HUES64 (cell line): ENCODE measurements around the gene PRL.

Source experiments
- H3K27ac ChIP-seq: 2 replicates; pipeline ENCODE4 v1.7.0; 2013; ENCODE audit warnings: low read depth, low read length, inconsistent platforms
- H3K27me3 ChIP-seq: 2 replicates; pipeline ENCODE4 v1.6.1; 2013; ENCODE audit warnings: mild to moderate bottlenecking, low read length; ENCODE audit not compliant: insufficient read depth
- H3K36me3 ChIP-seq: 2 replicates; pipeline ENCODE4 v1.6.1; 2013; ENCODE audit warnings: mild to moderate bottlenecking, low read length; ENCODE audit not compliant: insufficient read depth
- H3K4me1 ChIP-seq: 2 replicates; pipeline ENCODE4 v1.6.1; 2013; ENCODE audit warnings: mild to moderate bottlenecking, low read length, moderate library complexity; ENCODE audit not compliant: insufficient read depth
- H3K4me3 ChIP-seq: 2 replicates; pipeline ENCODE4 v1.5.1; 2013; ENCODE audit warnings: mild to moderate bottlenecking, low read length, moderate library complexity
- H3K9ac ChIP-seq: 2 replicates; pipeline ENCODE4 v1.6.1; 2013; ENCODE audit warnings: mild to moderate bottlenecking, low read depth, low read length
- H3K9me3 ChIP-seq: 2 replicates; pipeline ENCODE4 v1.6.1; 2013; ENCODE audit warnings: low read depth, low read length; ENCODE audit not compliant: insufficient read depth
- WGBS: fragments of 150-250, 120-280 bp; methylation state at CpG from one replicate; pipeline ENCODE4 v1.1.7; 2013; ENCODE audit warnings: missing lambda C conversion rate; 5-methylcytosine and 5-hydroxymethylcytosine counted together

PRL gene

GRCh38 chr6:22251348-22251747, 45.5 kb downstream of the PRL start:
- Histone ChIP-seq H3K4me3 (no peak overlapping the region), H3K9me3 (no peaks in the 10 kb centered on the region), H3K36me3 (no peaks in the 10 kb centered on the region), H3K4me1 (peaks cover 57% of the 10 kb centered on the region), H3K27me3 (no peaks in the 10 kb centered on the region), H3K9ac (no peak overlapping the region), H3K27ac (peak overlapping the region; percentile 77)
- WGBS = 83% methylated on average over 1 of the region's 2 CpGs

- no peaks in the 10 kb centered on the region for H3K9me3 ChIP-seq
- peaks cover 57% of the 10 kb centered on the region for H3K4me1 ChIP-seq
- peak overlapping the region; percentile 77 for H3K27ac ChIP-seq
- no peaks in the 10 kb centered on the region for H3K36me3 ChIP-seq
- H3K27me3 ChIP-seq = no peaks in the 10 kb centered on the region
- WGBS = 4% methylated on average over 1 of the region's 1 CpG
- peak overlapping the region; percentile 17 for H3K4me3 ChIP-seq
- H3K9ac ChIP-seq = no peak overlapping the region
Observed at GRCh38 chr6:22250486-22250885, 46.4 kb downstream of the PRL start.

- H3K27me3 ChIP-seq = no peaks in the 10 kb centered on the region
- no peak overlapping the region for H3K9ac ChIP-seq
- H3K4me3 ChIP-seq = peak overlapping the region; percentile 17
- no peaks in the 10 kb centered on the region for H3K9me3 ChIP-seq
- WGBS = 79% methylated on average over 7 of the region's 9 CpGs
- H3K4me1 ChIP-seq = peaks cover 56% of the 10 kb centered on the region
- H3K27ac ChIP-seq = peak overlapping the region; percentile 77
- no peaks in the 10 kb centered on the region for H3K36me3 ChIP-seq
Observed at GRCh38 chr6:22249711-22250350, 47.0 kb downstream of the PRL start.

- Histone ChIP-seq H3K4me1 (peaks cover 51% of the 10 kb centered on the region), H3K9me3 (no peaks in the 10 kb centered on the region), H3K36me3 (no peaks in the 10 kb centered on the region), H3K27me3 (no peaks in the 10 kb centered on the region), H3K9ac (no peak overlapping the region), H3K27ac (no peak overlapping the region), H3K4me3 (no peak overlapping the region)
- 66% methylated on average over 4 of the region's 6 CpGs for WGBS
Observed at GRCh38 chr6:22248513-22249308, 48.1 kb downstream of the PRL start.

- H3K4me1 ChIP-seq = peaks cover 51% of the 10 kb centered on the region
- H3K27ac ChIP-seq = no peak overlapping the region
- no peaks in the 10 kb centered on the region for H3K9me3 ChIP-seq
- H3K36me3 ChIP-seq = no peaks in the 10 kb centered on the region
- WGBS = 88% methylated on average over 4 of the region's 4 CpGs
- H3K27me3 ChIP-seq = no peaks in the 10 kb centered on the region
- no peak overlapping the region for H3K9ac ChIP-seq
- no peak overlapping the region for H3K4me3 ChIP-seq
Observed at GRCh38 chr6:22247916-22248482, 48.8 kb downstream of the PRL start.

- no peak overlapping the region for H3K4me3 ChIP-seq
- no peaks in the 10 kb centered on the region for H3K27me3 ChIP-seq
- no peaks in the 10 kb centered on the region for H3K36me3 ChIP-seq
- no peaks in the 10 kb centered on the region for H3K9me3 ChIP-seq
- no peak overlapping the region for H3K9ac ChIP-seq
- H3K4me1 ChIP-seq = no peaks in the 10 kb centered on the region
- WGBS = no CpG with 5 or more reads among the region's 1 CpG
- H3K27ac ChIP-seq = no peak overlapping the region
Observed at GRCh38 chr6:22240025-22240424, 56.8 kb downstream of the PRL start.

GRCh38 chr6:22239261-22239921, 57.4 kb downstream of the PRL start:
- Histone ChIP-seq H3K9me3 (no peaks in the 10 kb centered on the region), H3K27me3 (no peaks in the 10 kb centered on the region), H3K27ac (no peak overlapping the region), H3K4me3 (no peak overlapping the region), H3K4me1 (no peaks in the 10 kb centered on the region), H3K9ac (no peak overlapping the region), H3K36me3 (no peaks in the 10 kb centered on the region)
- WGBS = 64% methylated on average over 3 of the region's 4 CpGs

- H3K4me1 ChIP-seq = no peaks in the 10 kb centered on the region
- H3K9ac ChIP-seq = no peak overlapping the region
- no peak overlapping the region for H3K4me3 ChIP-seq
- no peaks in the 10 kb centered on the region for H3K9me3 ChIP-seq
- no peak overlapping the region for H3K27ac ChIP-seq
- H3K36me3 ChIP-seq = no peaks in the 10 kb centered on the region
- H3K27me3 ChIP-seq = no peaks in the 10 kb centered on the region
- 94% methylated on average over 4 of the region's 4 CpGs for WGBS
Observed at GRCh38 chr6:22238861-22239260, 58.0 kb downstream of the PRL start.

GRCh38 chr6:22237526-22237925, 59.3 kb downstream of the PRL start:
- no CpG with 5 or more reads among the region's 1 CpG for WGBS
- Histone ChIP-seq H3K9me3 (no peaks in the 10 kb centered on the region), H3K27me3 (no peaks in the 10 kb centered on the region), H3K9ac (no peak overlapping the region), H3K27ac (no peak overlapping the region), H3K36me3 (no peaks in the 10 kb centered on the region), H3K4me3 (no peak overlapping the region), H3K4me1 (no peaks in the 10 kb centered on the region)
